Measurements from ENCODE around the gene C1orf50.
"Not testable (repeated sequence)": the region's sequence is repeated elsewhere in the genome, so short reads cannot be mapped to it uniquely, and the experiment has no call there.

C1orf50 gene

DNA sequence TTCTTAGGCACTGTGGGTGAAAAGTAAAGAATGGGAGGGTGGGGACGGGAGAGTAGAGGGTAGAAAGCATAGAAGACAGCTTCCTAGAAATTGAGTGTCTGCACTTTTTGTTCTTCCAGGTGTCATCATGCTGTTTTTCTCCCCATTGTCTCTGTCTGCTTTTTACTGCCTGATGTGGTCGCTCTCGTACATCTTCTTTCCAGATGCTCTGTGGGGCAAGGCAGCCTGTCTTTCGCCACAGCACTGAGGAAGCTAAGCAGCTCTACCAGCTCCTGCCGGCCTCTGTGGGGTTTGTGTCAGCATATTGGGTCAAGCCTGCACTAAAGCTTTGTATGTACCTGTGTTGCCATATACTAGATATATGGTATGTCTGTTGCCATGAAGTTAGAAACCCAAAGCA, 30.9 kb downstream of the C1orf50 start:
- DNase-seq (ENCODE audit: low read depth, low spot score), result no peak

DNA sequence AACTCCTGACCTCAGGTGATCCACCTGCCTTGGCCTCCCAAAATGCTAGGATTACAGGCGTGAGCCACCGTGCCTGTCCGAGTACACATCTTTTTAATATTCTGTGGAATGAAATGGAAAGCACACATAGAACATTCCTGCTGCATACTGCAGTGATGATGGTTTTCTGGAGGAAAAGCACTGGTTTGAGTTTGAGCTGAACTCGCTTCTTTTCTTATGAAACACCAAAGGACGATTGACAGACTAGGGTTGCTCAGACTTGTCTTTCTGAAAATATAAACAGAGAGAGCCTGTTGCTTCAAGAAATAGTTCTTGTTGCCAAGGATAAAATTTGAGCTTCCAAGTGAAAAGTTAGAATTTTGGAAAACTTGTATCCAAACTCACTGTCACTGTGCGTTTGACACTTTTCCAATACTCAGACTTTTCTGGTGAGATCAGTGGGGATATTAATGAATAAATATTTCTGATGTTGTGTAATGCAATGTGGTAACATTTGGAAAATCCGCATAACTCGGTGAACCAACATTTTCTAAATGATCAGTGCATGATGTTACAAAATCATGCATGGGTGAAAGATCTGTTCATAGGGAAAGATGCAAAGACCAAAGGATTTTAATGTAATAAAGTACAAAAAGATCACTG, 34.9 kb downstream of the C1orf50 start:
- DNase-seq (ENCODE audit: low read depth, low spot score), result no peak

DNA sequence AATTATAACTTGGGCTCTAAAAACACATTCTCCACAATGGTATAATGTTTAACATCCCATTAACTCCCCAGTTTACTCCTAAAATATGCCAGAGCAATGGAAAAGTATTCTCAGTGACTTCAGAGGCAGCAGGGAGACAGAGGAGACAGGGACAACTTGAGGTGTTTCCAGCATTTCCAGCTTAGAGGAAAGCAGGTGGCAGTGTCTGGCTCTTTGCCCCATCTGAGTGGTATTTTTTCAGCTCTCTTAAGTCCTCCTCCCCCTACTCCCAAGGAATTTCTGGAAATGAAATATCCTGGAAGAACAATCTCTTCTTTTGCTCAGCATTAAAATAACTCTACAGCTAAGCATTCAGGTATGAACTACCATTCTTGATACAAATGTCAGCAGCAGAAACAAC, 39.1 kb downstream of the C1orf50 start:
- no peak for DNase-seq (ENCODE audit: low read depth, low spot score)

DNA sequence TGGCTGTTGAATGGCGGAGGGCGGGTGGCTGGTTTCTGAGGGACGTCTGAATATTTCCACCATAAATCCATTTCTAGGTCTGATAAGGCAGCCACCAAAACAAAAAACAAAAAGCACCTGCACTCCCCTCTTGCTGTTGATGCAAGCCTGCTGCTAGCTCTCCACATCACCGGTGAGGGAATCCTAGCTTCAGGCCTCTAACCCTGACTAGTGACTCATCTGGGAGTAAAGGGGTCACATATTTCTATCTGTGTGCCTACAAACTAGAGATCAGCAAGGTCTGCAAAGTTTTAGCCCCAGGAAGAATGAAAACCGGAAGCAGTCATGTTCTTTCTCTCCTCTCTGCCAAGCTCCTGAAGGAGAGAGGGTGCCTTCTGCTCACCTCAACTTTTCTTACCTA, 39.5 kb downstream of the C1orf50 start:
- DNase-seq (ENCODE audit: low read depth, low spot score), result no peak

DNA sequence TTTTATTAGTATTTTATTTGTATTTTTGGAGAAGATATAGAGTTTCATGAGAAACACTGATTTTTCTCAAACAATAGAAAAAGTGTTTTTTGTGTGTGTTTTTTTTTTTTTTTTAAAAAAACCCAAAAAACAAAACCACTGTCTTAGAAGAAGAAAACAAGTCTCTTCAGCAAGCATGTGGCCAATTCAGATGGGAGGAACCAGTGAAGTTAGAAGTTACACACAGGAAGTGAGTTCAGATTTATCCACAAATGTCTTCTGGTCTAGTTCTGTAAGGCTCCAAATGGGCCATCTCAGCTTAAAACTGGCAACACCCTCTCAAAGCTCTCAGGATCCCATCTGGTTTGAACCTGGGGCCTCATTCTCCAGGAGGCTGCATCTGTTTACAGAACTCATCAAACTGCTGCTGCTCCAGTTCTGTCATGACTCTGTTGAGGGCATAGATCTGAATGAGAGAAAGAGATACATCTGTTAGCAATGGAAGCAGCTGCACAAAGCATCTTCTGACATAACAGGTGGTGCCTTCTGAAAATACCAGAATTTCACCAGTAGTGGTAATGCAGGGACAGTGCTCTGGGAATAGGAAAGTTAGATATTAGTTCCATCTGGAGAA, 40.1 kb downstream of the C1orf50 start:
- no peak for DNase-seq (ENCODE audit: low read depth, low spot score)

DNA sequence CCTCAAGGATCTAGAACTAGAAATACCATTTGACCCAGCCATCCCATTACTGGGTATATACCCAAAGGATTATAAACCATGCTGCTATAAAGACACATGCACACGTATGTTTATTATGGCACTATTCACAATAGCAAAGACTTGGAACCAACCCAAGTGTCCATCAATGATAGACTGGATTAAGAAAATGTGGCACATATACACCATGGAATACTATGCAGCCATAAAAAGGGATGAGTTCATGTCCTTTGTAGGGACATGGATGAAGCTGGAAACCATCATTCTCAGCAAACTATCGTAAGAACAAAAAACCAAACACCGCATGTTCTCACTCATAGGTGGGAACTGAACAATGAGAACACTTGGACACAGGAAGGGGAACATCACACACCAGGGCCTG, 47.8 kb downstream of the C1orf50 start:
- DNase-seq (ENCODE audit: low read depth, low spot score), result not testable (repeated sequence)

DNA sequence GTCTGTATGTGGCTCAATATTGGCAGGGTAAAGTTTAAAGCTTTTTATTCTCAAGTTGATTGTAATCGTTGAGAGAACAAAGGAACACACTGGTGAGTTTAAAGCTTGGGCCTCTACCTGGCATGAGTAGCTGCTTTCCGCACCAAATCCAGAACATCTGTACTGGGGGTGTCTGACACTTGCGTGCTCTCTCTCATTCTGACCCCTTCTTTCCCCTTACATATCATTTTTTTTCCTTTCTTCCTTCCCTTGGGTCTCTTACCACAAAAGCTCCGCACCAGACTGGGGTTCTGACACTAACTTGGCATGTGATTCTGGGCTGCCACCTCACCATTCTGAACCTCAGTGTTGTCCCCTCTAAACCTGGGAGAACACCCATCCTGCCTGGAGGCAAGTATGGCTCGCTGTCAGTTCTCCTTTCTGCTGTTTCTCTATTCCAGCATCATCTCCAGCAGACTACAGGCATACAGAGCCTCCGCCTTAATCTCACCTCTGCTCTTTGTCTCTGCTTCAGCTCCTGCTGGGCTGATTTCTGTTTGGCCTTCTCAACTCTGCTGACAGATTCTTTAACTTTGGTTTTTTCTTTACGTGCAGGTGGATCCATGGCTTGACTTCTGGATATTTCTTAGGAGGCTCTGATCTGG, 49.0 kb downstream of the C1orf50 start:
- DNase-seq (ENCODE audit: low read depth, low spot score), result peak; percentile 53

DNA sequence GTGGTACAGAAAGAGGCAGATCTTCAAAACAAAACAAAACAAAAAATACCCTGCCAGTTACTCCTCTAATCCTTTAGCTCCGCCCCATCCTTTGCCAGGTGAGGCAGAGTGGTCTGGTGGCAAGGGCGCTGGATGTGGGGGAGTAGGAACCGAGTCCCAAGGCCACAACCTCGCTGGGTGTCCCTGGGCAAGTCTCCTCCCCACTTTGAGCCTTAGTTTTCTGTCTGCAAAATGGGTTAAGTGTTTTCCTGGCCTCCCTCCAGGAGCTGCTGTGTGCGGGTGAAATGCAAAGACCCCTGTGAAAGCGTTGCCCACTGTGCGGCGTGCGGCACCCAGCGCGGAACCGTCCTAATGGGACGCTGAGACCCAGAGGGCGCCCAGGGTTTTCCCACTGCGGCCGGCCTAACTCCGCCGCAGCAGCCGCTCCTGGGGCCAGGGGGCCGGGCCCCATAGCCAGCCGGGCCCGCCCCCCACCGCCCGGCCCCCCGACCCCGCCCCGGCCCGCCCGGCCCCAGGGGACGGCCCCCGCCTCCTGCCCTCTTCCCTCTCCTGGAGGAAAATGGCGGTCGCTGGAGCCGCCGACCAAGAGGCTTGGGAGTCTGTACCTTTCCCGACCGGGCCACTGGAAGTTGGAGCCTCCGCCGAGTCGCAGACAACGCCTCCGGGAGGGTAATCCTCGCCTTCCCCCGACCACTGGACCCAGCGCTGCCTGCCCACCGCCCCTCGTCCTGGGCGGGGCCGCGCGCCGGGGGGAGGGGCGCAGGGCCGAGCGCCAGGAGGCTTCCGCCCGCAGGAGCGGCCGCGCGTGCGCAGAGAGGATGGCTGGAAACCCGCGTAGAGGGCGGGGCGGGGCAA, 49.8 kb downstream of the C1orf50 start, which contains the start of the genes ERMAP and SVBP:
TSS of gene ERMAP (plus strand) at position 538 of the 855 bp plus-strand sequence. CDS start 13,327 bp downstream, outside the sequence.
TSS of gene SVBP (minus strand) at position 813 of the 855 bp plus-strand sequence. CDS start 853 bp downstream, outside the sequence.
- peak; percentile 94 for DNase-seq (ENCODE audit: low read depth, low spot score)

DNA sequence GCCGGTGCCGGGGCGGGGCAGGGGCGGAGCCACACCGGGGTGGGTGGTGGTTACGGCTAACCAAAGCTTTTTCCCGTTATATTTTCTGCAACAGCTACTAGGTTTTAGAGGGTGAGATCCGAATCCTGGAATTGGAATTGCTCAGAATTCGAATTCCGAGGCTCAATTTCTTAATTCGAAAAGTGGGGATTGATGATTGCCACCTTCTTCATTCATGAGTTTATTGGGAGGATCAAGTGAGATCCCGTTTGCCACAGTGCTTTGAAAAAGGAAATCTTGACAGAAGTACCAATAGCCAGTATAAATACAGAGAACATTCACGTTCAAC, 50.4 kb downstream of the C1orf50 start:
- DNase-seq (ENCODE audit: low read depth, low spot score), result no peak

DNA sequence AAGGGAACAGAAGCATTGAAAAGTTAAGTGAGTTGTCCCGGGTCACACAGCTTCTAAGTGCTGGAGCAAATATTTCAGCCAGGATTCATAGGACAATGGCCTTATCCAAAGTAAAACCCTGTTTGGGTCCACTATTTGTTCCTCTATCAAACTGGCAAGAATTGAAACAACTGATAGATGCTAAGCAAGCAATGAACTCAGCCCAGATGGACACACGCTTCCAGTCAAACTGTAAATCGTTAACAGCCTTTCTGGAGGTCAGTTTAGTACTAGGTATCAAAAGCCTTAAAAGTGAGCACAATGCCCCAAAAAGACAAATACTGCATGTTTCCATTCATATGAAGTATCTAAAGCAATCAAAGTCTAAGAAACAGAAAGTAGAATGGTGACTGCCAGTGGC, 50.9 kb downstream of the C1orf50 start:
- DNase-seq (ENCODE audit: low read depth, low spot score), result no peak

DNA sequence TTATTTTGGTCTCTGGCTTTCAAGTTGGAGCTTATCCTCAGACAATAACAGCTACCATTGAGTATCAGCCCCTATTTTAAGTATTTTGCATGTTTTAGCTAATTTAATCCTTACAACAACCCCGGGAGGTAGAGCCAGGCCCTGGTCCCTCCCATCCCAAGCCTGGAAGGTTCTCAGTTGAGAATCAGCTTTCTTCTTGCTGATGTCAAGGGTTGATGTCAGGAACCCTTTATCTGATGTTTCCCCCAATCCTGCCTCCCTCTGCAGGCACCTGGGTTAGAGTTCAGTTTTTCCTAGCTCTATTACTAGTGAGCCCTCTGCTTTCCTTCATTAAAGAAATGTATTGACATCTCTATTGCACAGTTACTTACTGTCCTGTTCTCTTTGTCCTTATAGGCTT, 53.8 kb downstream of the C1orf50 start:
- no peak for DNase-seq (ENCODE audit: low read depth, low spot score)

DNA sequence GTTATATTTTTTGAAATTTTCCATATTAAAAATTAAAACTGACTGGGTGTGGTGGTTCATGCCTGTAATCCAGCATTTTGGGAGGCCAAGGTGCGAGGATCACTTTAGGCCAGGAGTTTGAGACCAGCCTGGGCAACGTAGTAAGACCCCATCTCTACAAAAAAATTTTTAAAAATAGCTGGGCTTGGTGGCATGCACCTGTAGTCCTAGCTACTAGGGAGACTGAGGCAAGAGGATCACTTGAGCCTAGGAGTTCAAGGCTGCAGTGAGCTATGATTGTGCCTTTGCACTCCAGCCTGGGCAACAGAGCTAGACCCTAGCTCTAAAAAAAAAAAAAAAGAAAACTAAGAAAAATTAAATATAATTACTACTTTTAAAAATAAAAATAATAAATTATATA, 54.6 kb downstream of the C1orf50 start:
- no peak for DNase-seq (ENCODE audit: low read depth, low spot score)

DNA sequence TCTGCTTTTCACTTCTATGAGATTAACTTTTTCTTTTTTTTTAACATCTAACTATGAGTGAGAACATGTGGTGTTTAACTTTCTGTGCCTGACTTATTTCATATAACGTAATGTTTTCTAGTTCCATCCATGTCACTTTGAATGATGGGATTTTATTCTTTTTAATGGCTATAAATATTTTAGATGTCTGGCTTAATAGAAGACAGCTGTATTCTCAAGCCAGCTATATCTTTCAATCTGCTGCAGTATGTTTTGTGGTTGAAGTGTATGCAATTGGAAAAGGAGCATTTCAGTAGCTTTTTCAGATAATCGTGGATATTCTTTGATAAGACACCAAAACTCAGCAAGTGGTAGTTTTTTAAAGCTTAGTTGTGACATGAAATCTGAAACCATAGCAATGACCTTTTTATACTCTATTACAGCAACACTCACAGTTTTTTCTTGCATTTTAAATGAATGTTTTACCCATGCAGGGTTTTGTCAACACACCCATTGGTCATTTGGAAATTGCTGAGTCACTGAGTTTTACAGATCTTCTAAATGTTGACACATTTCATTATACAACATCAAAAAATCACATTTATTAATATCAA, 55.8 kb downstream of the C1orf50 start:
- no peak for DNase-seq (ENCODE audit: low read depth, low spot score)

DNA sequence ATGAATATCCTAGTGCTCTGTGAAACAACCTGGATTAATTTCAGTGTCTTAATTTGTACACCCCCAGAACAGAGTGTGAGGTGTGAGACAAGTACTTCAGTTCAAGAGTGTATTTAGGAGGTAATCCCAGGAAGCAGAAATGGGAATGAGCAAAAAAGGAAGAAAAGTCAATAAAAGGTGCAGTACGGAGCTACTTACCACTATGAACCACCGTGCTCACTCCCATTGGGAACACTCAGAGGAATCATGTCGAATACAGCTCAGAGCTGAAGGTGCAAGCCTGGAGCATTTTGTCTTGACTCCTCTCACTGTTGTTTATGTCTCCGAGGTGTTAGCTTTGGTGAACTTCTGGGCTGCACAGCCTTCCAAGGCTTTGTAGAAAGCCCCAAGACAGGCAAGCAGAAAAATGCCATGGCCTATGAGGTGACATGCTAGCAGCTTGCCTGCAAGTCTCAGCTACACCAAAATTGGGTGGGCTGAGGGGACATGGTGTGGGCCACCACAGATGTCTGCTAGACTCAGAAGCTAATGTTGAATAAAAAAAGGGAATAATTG, 57.5 kb downstream of the C1orf50 start:
- DNase-seq (ENCODE audit: low read depth, low spot score), result no peak

DNA sequence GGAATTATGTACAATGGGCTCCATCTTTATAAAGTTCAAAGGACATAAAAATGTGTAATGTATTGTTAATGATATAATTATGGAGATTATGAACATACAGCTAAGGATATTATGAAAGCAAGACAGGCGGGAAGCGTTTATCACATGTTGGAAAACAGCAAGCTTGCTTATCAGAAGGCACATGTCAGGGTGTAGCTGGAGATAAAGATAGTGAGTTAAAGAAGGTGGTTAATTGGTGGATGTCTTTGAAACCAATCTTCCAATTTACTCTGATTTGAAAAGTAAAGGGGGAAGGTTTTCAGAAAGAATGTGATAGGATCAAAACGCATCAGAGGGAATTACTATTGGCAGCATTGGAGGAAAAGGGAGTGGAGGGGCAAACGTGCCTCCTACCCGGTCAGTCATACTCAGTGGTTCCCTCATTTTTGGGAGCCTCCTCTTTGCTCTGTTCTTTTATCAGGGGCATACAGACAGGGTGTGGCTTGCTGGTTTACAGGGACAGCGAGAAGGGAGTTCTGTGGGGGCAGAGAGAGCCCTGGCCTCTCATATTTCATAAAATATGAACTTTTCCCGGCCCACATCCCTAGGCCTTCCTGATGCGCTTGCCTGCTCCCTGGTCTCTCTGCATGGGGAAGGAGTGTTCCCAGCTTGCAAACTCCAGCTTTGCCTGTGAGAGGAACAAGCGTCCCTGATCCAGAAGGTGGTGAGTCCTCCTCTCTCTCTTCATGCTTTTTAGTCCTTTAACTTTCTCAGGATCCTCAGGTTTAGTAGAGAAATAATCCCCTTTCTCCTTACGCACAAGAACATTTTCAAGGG, 58.2 kb downstream of the C1orf50 start:
- DNase-seq (ENCODE audit: low read depth, low spot score), result no peak
